Activated CD4-positive, alpha-beta T cell treated with anti-CD3 and anti-CD28 coated beads, Interleukin-2, Interleukin-4, amounts not matched to agents 100 ng/mL and 50 ng/mL, durations not matched to agents 16 hours and 8 hours (primary cell): ENCODE results near the gene PTPRT.

Source experiments
- DNase-seq: peaks from one replicate; pipeline ENCODE4 v3.0.0-alpha.2; 2020; ENCODE audit warnings: low spot score

PTPRT gene

GRCh38 chr20:42714298-42715141, 475.2 kb downstream of the PTPRT start:
- no peak for DNase-seq

DNA sequence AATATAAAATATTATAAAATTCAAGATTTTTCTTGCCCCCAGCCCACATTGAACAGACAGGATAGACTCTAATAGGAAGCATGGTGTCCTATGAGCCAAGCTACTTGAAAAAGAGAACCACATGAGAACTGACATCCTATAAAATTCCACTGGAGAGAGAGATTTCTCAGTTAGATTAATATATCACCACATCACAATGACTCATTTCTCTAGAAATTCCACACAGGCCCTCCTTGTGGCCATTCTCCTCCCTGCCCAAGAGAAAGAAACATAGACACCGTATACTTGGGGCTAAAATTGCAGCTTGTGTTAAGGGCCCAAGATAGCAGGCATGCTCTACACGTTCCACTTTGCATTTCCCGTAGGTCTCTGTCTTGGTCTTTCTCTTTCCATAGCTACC, 481.4 kb downstream of the PTPRT start:
- no peak for DNase-seq

DNA sequence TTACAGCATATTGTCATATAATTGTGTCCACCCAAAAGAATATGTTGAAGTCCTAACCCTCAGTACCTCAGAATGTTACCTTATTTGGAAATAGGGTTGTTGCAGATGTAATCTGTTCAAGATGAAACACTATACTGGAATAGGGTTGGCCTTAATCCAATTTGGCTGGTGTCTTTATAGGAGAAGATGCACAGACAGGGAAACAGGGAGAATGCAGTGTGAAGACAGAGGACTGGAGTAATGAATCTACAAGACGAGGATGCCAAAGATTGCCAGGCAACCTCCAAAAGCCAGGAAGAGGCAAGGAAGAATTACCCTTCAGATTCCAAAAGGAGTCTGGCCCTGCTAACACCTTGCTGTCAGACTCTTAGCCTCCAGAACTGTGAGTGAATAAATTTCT, 482.9 kb downstream of the PTPRT start:
- no peak for DNase-seq

DNA sequence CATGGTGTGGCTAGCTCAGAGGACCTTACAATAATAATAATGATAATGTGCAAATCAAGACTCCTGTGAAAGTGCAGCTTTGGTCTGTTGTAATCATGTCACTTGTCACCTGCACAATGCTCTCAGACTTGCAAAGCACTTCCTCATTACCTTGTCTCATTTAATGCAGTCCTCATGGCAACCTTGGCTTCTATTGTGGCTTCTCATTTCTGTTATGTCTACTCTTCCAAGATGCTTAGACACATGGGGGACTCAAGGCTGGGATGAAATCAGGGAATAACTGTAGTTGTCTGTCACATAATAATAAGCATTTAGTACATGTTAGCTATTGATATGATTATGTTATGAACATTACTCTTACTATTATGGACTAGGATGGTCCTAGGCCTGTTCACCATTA, 484.2 kb downstream of the PTPRT start:
- no peak for DNase-seq

DNA sequence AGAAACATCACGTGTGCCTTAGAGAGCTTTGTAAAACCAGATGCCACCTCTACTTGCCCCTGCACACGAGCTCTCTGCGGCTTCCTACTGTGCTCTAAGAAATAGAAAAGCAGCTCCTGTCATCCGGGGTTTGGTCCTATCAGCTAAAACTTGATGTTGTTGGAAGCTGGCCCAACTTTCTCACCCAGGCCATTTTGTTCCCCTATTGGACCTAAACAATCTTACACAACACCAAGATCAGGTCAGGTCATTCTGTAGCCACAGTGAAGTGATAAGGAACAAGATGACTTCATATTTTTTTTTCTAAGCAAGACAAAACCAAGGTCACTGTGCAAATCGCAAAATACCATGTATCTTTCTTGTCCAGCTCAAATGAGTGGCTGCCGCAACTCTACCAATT, 486.0 kb downstream of the PTPRT start:
- DNase-seq, result no peak

GRCh38 chr20:42701948-42702347, 487.8 kb downstream of the PTPRT start:
- DNase-seq, result no peak

GRCh38 chr20:42700372-42700771, 489.3 kb downstream of the PTPRT start:
- DNase-seq, result no peak

DNA sequence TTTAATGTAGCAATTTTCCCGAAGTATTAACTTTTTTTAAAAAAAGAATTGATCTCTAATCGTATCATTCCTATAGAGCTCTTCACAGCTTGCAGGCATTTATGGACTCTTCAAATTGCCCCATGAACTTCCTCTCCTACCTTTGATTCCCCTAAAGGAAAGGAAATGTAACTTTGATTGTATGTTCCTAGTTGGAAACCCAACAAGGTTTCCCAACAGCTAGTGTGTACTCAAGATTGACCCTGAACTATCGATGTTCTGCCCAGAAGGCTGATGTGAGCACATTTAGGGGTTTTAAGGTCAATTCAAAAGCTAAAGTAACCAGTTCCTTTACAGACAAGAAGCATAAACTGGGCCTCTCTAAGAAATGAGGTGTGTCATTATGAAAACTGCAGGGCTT, 491.7 kb downstream of the PTPRT start:
- no peak for DNase-seq

- DNase-seq, result no peak
Measured at GRCh38 chr20:42690842-42691437, 498.8 kb downstream of the PTPRT start.

DNA sequence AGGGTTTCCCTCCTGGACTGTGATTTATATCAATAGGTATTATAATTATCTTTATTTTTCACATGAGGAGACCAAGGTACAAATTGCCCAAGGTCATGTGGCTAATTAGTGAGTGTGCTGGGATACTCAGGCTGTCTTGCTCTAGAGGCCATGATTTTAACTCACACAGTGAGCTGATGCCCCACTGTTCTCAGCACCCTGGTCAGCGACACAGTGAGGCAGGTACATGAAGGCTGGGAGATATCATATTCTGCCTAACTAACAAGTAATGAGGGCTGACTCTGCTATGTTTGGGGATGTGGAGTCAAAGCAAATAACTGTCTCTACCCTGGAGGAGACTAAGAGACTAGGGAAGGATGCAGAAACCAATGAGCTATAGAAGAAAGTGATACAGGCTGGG, 501.1 kb downstream of the PTPRT start:
- DNase-seq, result no peak

- no peak for DNase-seq
Measured at GRCh38 chr20:42686057-42686456, 503.6 kb downstream of the PTPRT start.

DNA sequence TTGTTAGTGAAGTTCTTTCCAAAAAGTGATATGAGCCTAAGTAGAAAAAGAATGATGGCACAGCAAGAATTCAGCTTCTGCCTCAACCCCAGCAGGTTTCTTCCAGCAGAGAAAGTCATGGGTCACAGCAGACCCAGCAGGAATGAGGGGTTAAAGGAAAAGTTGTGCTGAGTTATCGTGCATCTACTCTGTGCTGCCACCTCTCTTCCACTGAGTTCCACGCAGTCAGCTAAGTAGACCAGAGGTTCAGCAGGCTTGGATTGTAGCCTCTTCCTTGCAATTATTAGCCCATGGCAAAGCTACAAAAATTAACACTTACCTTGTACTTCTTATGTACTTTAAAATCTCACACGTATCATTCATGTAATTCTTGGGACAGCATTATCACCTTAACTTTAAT, 510.8 kb downstream of the PTPRT start:
- no peak for DNase-seq

GRCh38 chr20:42656130-42656529, 533.6 kb downstream of the PTPRT start:
- no peak for DNase-seq

- no peak for DNase-seq
Measured at GRCh38 chr20:42652266-42652665, 537.4 kb downstream of the PTPRT start.

GRCh38 chr20:42650191-42650746, 539.4 kb downstream of the PTPRT start:
- DNase-seq, result no peak

DNA sequence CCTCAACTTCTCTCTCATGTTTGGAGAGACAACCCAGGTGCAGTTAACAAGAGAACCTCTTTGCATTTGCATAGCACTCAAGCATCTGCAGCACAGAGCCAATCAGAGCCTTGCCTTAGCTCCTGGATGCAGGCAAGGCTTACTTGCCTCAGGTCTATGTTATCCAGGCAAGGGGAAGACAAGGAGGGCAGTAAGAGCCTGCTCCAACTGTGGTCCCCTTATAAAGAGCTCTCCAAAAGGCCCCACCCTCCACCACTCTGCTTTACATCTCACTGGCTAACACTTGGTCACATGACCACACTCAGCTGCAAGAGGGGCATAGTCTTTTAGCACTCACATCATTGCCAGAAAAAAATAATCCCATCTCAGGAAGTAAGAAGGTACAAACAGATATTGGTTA, 540.0 kb downstream of the PTPRT start:
- no peak for DNase-seq

DNA sequence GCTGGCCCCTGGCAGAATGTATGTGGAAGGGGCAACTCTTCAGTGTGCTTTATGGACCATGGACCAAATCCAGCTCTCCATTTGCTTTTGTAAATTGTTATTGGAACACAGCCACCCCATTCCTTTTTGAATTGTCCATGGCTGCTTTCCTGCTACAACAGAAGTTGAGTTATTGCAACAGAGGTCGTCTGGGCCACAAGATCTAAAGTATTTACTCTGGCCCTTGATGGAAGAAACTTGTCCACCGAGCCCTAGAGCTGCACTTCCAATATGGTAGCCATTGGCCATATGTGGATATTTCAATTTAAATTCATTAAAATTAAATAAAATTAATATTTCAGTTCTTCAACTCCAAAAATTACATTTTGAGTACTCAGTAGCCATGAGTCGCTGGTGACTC, 543.5 kb downstream of the PTPRT start:
- DNase-seq, result no peak

DNA sequence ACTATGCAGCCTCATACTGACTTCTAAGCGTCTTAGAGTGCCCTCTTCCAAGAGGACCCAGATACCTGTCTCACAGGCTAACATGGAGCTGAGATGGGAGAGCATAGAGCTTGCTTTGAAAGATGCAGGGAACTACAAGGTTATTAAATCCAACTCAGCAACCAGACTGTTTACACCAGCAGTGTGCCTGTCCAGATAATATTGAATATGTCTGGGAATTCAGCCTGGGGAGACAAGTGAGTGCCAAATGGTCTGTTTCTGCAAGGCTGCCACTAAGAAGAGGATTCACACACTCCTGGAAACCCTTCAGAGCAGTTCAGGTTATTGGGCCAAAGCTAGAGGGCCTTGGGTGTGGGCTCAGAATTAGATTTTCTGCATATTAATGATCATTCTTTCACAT, 547.8 kb downstream of the PTPRT start:
- DNase-seq, result no peak

GRCh38 chr20:42639140-42639539, 550.6 kb downstream of the PTPRT start:
- no peak for DNase-seq

- no peak for DNase-seq
Measured at GRCh38 chr20:42635699-42636411, 553.9 kb downstream of the PTPRT start.

- no peak for DNase-seq
Measured at GRCh38 chr20:42634156-42634555, 555.5 kb downstream of the PTPRT start.

DNA sequence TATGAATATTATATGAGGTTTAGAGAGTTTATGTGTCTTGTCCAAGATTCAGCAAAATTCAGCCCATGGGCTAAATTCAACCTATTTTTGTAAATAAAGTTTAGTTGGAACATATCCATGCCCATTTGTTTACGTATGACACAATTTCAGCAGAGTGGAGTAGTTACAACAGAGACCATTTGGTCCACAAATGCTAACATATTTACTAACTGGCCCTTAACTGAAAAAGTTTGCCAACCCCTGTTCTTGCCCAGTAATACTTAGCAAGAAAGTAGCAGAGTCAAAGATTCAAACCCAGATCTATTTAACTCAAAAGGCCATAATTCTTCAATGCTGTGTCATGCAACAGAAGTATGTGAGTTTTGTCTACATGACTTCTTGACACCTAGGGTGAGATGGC, 561.0 kb downstream of the PTPRT start:
- DNase-seq, result no peak

GRCh38 chr20:42613076-42613475, 576.6 kb downstream of the PTPRT start:
- DNase-seq, result no peak
